MG63 (cell line): ENCODE measurements around the gene SPRR1A. TPM values are rescaled to one million over a fixed set of nuclear protein-coding genes. Genes with fewer than 3 reads are reported as not detected.
"Not testable (repeated sequence)": the region's sequence is repeated elsewhere in the genome, so short reads cannot be mapped to it uniquely, and the experiment has no call there.

Experiments used
- DNase-seq: peaks from one replicate; pipeline ENCODE4 v3.0.0-alpha.2; 2020
- H3K27me3 ChIP-seq: fragments of 250-450 bp; sonication (Bioruptor Pico); 2 replicates; pipeline ENCODE4 v1.5.1; 2020; ENCODE audit warnings: mild to moderate bottlenecking, moderate library complexity
- H3K36me3 ChIP-seq: fragments of 250-450 bp; sonication (Bioruptor Pico); 2 replicates; pipeline ENCODE4 v1.5.1; 2020; ENCODE audit warnings: mild to moderate bottlenecking, moderate library complexity
- H3K4me3 ChIP-seq: fragments of 250-450 bp; sonication (Bioruptor Pico); 2 replicates; pipeline ENCODE4 v1.5.1; 2020; ENCODE audit warnings: mild to moderate bottlenecking, moderate library complexity
- H3K9me3 ChIP-seq: fragments of 250-450 bp; sonication (Bioruptor Pico); 2 replicates; pipeline ENCODE4 v1.5.1; 2020; ENCODE audit warnings: mild to moderate bottlenecking, moderate library complexity
- total RNA-seq: library from RNA; depleted of rRNA; stranded (reverse); fragments of >200 nt; shearing (Covaris generic); gene quantifications from 2 replicates; pipeline ENCODE4 v1.2.3, GENCODE V29; 2014; ENCODE audit warnings: low replicate concordance

SPRR1A gene
- total RNA-seq, 1 experiment from 2014 or later = not detected

DNA sequence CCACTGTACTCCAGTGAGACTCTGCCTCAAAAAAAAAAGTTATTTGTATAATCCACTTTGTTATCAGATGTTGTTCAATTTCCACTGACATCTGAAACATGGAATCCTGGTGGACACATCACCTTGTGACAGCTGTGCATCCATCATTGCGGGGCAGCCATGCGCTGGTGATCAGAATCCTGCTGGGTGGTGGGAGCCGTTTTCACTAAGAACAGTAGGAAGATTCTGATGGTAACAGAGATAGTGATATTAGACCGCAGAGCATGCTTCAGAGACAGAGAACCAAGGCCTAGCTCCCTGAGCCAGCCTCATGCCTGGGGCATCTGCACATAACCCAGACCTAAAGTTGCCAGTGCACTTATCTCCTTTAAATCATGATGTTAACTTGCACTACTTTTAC, 14.6 kb downstream of the SPRR1A start:
- no peak for DNase-seq
- H3K27me3 ChIP-seq = peaks cover 7% of the 10 kb centered on the region
- H3K4me3 ChIP-seq = no peak overlapping the region
- H3K9me3 ChIP-seq = no peaks in the 10 kb centered on the region
- no peaks in the 10 kb centered on the region for H3K36me3 ChIP-seq

DNA sequence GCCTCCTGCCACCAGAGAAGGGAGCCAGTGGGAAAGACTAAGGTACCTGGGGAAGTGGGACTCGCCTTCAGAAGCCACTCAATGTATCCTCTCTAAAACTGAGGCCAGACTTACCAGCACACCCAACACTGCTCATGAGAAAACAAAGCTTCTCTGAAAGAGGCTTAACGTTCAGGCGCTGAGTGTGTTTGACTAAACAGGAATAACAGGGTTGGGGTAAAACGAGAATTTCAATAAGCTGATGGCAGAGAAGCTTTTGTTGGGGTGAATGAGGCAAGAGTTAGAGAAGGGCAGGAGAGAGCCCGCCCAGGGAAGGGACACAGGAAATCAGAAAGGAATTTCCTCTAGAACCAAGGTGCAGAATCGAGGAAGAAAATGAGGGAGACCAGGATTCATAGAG, 15.9 kb downstream of the SPRR1A start:
- H3K27me3 ChIP-seq = peaks cover 2% of the 10 kb centered on the region
- no peaks in the 10 kb centered on the region for H3K9me3 ChIP-seq
- no peaks in the 10 kb centered on the region for H3K36me3 ChIP-seq
- no peak overlapping the region for H3K4me3 ChIP-seq
- DNase-seq = no peak

DNA sequence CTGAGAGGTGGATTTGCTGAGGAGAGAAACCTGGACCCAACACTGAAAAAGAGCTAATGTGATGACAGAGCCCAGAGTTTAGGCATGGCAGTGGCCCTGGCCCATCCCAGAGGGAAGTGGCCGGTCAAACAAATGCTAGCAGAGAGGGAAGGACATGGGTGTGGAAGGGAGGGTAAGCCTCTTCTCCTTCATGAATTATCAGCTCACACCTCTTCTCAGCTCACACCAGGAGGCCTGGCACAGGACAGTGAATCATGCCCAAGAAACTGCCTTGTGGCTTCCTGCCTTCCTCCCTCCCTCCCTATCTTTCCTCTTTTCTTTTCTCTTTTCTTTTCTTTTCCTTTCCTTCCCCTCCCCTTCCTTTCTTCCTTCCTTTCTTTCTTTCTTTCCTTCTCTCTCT, 16.4 kb downstream of the SPRR1A start:
- no peaks in the 10 kb centered on the region for H3K9me3 ChIP-seq
- H3K4me3 ChIP-seq = no peak overlapping the region
- no peak for DNase-seq
- H3K36me3 ChIP-seq = no peaks in the 10 kb centered on the region
- peaks cover 2% of the 10 kb centered on the region for H3K27me3 ChIP-seq

DNA sequence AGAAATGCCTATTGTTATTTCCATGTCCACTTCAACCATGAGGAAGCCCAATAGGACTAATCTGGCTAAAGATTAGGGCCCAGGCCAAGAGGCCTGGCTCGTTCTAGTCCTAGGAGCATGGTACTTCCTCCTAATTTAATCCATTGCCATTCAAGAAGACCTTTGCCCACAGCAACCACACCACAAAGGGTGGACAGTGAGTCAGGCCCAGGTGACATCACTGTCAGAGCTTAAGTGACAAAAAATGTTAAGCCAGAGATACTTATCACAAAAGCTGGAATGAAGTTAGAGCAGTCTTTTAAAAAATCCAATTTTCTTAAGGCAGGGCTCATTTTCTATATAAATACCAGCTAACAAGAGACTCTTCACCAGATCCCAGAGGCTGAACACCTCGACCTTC, 17.5 kb downstream of the SPRR1A start, which contains the start of gene SPRR3:
SPRR3 (plus strand) TSS at position 368 of the 400 bp plus-strand sequence. CDS start 1,272 bp downstream, outside the sequence.
- Histone ChIP-seq H3K36me3 (no peaks in the 10 kb centered on the region), H3K27me3 (no peaks in the 10 kb centered on the region; the same call in 1 of the 2 replicates), H3K4me3 (no peak within 1 kb of the TSS), H3K9me3 (no peaks in the 10 kb centered on the region)
- DNase-seq = no peak

DNA sequence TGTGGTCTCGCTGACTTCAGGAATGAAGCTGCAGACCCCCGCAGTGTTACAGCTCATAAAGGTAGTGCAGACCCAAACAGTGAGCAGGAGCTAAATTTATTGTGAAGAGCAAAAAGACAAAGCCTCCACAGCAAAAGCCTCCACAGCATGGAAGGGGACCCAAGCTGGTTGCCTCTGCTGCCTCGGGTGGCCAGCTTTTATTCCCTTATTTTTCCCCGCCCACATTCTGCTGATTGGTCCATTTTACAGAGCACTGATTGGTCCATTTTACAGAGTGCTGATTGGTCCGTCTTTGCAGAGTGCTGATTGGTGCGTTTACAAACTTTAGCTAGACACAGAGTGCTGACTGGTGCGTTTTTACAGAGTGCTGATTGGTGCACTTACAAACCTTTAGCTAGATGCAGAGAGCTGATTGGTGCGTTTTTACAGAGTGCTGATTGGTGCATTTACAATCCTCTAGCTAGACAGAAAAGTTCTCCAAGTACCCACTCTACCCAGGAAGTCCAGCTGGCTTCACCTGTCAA, 27.4 kb downstream of the SPRR1A start:
- not testable (repeated sequence) for H3K4me3 ChIP-seq, DNase-seq, H3K27me3 ChIP-seq, H3K9me3 ChIP-seq, H3K36me3 ChIP-seq

DNA sequence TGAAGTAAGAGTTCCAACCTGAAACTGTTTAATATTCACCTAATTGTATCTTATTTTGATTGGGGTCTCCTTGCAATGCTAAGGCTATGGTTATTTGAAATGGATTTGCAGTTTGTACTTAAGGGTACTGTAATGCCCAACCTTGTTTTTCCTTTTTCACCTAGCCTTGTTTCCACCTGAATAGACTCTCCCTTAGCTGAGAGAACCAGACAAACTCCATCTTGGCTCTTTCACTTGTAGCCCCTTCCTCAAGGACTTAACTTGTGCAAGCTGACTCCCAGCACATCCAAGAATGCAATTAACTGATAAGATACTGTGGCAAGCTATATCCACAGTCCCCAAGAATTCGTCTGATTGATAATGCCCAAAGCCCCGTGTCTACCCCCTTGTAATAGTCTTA, 37.9 kb downstream of the SPRR1A start:
- not testable (repeated sequence) for H3K27me3 ChIP-seq, H3K36me3 ChIP-seq, H3K4me3 ChIP-seq, H3K9me3 ChIP-seq, DNase-seq

DNA sequence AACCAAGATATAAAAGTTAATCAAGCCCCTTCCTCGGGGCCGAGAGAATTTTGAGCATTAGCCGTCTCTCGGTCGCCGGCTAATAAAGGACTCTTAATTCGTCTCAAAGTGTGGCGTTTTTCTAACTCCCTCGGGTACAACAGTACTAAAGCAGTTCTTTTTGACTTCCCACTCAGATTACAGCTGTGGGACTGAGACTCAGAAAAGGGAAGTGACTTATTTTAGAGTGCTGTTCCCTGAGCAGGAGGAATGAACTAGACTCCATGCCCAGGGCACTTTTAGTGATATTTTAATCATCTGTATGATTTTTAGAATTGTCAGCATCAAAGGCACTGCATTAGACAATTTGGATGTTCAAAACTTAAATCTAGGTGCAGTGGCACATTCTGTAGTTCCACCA, 38.5 kb downstream of the SPRR1A start:
- not testable (repeated sequence) for H3K27me3 ChIP-seq, H3K36me3 ChIP-seq, H3K4me3 ChIP-seq, H3K9me3 ChIP-seq, DNase-seq

DNA sequence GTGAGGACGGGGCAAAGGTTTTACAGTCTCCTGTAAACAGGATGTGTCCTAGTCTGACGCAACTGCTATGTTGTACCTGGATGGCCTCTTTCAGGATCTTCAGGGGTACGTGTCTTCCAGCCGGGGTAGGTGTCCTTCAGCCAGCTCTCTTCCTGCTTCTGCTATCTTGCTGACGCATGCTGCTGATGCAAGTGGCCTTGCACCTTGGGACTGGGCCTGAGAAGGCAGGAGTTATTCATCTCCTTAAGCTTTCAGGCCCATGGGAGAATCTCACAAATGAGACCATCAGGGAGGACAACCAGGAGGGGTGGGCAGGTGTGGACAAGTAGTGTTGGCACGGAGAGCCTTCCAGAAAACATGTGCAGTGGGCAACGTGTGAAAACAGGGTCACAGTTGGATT, 39.2 kb downstream of the SPRR1A start:
- no peak for DNase-seq
- no peak overlapping the region for H3K4me3 ChIP-seq

DNA sequence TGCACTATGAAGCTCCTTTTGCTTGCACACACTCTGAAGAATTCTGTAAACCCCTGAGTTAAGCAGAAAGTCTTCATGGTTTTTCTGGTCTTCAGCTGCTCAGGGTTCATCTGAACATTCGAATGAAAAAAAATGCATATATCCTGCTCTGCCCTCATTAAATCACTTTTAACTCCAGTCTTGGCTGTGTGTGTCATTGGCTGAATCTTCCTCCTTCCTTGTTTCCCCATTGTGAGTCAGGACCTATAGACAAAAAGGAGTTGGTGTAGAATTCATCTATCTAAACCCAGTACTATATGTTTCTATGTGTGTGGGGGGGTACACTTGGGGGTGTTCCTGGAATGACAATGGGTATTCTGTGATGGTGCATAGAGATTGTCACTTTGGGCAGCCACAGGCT, 40.5 kb downstream of the SPRR1A start:
- no peak for DNase-seq

More for the DNA sequence above, 39.2 kb downstream of the SPRR1A start:
- H3K27me3 ChIP-seq = peaks cover 6% of the 10 kb centered on the region
- H3K9me3 ChIP-seq = no peaks in the 10 kb centered on the region
- no peaks in the 10 kb centered on the region for H3K36me3 ChIP-seq

DNA sequence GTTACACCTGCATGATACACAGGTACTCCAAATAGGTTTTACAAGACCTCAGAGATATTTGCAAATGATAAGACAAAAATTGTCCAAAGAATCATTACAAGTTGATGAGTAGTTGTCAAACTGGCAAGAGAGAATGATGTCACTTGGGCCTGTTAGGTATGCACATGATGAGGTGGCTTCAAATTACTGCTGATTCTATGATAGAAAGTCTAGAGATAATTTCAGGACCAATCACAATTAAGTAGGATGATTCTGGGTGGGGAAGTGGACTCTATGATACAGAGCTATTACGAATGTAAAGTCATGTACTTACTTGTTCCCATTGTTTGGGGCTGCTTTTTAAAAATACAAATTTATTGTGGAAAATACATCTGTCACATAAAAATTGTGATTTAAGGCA, 41.9 kb downstream of the SPRR1A start:
- H3K27me3 ChIP-seq = peaks cover 2% of the 10 kb centered on the region; the same call in 1 of the 2 replicates
- H3K4me3 ChIP-seq = no peak overlapping the region
- no peaks in the 10 kb centered on the region for H3K9me3 ChIP-seq
- DNase-seq = no peak
- H3K36me3 ChIP-seq = no peaks in the 10 kb centered on the region

More for the DNA sequence above, 40.5 kb downstream of the SPRR1A start:
- Histone ChIP-seq H3K4me3 (no peak overlapping the region), H3K36me3 (no peaks in the 10 kb centered on the region), H3K27me3 (peaks cover 6% of the 10 kb centered on the region), H3K9me3 (no peaks in the 10 kb centered on the region)

DNA sequence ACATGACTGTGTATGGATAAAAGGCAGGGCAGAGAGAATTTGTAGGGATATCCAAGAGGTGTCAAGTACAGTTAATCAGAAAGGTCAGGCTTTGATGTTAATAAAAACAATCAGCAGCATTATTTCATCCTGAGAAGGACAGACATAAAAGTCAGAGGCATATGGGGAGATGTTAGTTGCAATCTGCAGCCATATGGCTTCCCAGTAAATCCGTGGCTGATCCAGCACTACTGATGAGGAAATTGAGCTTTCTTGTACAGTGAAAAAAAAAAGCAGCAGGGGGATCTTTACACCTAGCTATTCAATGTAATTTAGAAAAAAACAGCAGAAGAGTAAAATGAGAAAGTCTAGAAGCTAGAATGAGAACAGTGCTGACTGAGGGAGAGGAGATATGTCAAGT, 44.9 kb downstream of the SPRR1A start:
- H3K4me3 ChIP-seq = no peak overlapping the region
- peaks cover 2% of the 10 kb centered on the region; the same call in 1 of the 2 replicates for H3K27me3 ChIP-seq
- no peaks in the 10 kb centered on the region for H3K36me3 ChIP-seq
- no peaks in the 10 kb centered on the region for H3K9me3 ChIP-seq
- DNase-seq = no peak

DNA sequence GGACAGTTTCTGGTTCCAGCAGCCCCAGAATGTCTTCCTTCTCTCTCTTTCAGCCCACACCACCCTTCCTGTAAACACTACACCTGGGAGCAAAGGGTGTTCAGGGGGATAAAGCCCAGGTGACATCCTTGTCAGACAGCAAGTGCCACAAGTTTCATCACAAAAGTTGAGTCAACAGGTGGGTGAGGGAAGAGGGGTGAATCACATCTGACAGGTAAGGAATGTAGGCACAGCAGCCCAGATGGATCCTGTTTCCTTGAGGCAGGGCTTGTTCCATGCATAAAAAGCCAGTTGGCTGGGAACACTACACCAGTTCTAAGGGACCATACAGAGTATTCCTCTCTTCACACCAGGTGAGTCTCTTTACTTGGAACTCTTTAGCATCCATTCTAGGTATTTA, 47.0 kb downstream of the SPRR1A start, which contains the start of gene SPRR1B:
SPRR1B (plus strand) TSS at position 309 of the 400 bp plus-strand sequence. CDS start 1,143 bp downstream, outside the sequence.
- H3K36me3 ChIP-seq = no peaks in the 10 kb centered on the region
- no peak within 1 kb of the TSS for H3K4me3 ChIP-seq
- no peaks in the 10 kb centered on the region; the same call in 1 of the 2 replicates for H3K27me3 ChIP-seq
- H3K9me3 ChIP-seq = no peaks in the 10 kb centered on the region
- no peak for DNase-seq

DNA sequence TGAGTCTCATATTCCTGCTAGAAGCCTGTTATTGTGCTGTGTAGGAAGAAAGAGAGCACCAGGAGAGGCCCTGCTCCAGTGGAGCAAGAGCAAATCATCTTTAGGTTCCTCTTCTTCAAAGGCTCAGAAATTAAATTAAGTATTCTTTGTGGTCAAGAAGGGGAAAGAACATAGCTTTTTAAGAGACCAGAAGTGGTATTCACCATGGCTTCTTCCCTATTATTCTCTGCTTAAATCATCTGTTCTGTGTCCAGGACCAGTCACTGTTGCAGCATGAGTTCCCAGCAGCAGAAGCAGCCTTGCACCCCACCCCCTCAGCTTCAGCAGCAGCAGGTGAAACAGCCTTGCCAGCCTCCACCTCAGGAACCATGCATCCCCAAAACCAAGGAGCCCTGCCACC, 48.2 kb downstream of the SPRR1A start:
- DNase-seq = no peak
- H3K27me3 ChIP-seq = 0 out of 2 replicates have a peak, but pooled peaks cover 6% of the 10 kb centered on the region
- no peak overlapping the region for H3K4me3 ChIP-seq
- no peaks in the 10 kb centered on the region for H3K9me3 ChIP-seq
- H3K36me3 ChIP-seq = no peaks in the 10 kb centered on the region

DNA sequence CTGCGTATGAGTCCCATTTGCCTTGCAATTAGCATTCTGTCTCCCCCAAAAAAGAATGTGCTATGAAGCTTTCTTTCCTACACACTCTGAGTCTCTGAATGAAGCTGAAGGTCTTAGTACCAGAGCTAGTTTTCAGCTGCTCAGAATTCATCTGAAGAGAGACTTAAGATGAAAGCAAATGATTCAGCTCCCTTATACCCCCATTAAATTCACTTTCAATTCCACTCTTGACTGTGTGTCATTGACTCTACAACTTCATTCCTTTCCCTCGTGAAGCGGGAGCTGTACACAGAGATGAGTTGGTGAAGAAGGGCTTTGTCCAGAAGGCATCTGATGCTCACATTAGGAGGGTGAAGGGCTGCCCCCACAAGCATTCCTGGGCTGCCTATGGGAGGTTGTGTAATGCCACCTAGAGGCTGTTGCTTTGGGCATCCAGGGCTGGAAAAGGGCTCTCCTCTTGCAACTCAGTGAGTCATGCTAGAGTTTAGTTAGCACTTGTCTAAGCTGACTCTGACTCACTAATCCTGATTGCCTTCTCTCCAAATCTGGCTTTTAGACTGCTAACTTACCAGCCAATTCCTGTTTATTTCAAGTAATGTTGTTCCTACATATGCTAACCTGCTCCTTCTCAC, 48.9 kb downstream of the SPRR1A start:
- H3K27me3 ChIP-seq = peaks cover 7% of the 10 kb centered on the region; the same call in 1 of the 2 replicates
- peak; percentile 83 for DNase-seq
- H3K9me3 ChIP-seq = no peaks in the 10 kb centered on the region
- H3K4me3 ChIP-seq = no peak overlapping the region
- H3K36me3 ChIP-seq = no peaks in the 10 kb centered on the region

DNA sequence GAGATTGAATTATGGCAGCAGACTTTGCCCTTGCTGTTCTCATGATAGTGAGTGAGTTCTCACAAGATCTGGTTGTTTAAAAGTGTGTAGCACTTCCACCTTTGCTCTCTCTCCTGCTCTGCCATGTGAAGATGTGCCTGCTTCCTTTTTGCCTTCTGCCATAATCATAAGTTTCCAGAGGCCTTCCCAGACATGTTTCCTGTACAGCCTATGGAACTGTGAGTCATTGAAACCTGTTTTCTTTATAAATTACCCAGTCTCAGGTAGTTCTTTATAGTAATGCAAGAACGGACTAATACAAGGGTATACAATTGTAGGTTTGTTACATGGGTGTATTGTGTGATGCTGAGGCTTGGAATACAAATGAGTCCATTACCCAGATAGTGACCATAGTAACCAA, 51.3 kb downstream of the SPRR1A start:
- no peak for DNase-seq
- no peak overlapping the region for H3K4me3 ChIP-seq
- peaks cover 11% of the 10 kb centered on the region for H3K27me3 ChIP-seq
- H3K9me3 ChIP-seq = no peaks in the 10 kb centered on the region
- no peaks in the 10 kb centered on the region for H3K36me3 ChIP-seq
